Hematopoietic multipotent progenitor cell treated with erythropoietin and hydrocortisone succinate and interleukin-3 and kit ligand, for 6 days (in vitro differentiated cells): ENCODE measurements around the gene TSC22D2.

Experiments used
- DNase-seq: peaks from one replicate; pipeline ENCODE4 v3.0.0-alpha.2; 2015

Gene TSC22D2

GRCh38 chr3:150385296-150386242 lies 22.5 kb upstream of the TSC22D2 start:
- DNase-seq: peak; percentile 56

GRCh38 chr3:150388498-150389418 lies 19.3 kb upstream of the TSC22D2 start:
- no peak for DNase-seq

GRCh38 chr3:150390087-150390486 lies 18.0 kb upstream of the TSC22D2 start:
- no peak for DNase-seq

- no peak for DNase-seq
Measured at GRCh38 chr3:150391161-150391560, 16.9 kb upstream of the TSC22D2 start.

GRCh38 chr3:150393745-150394144 lies 14.4 kb upstream of the TSC22D2 start:
- DNase-seq: no peak

GRCh38 chr3:150394606-150395005 lies 13.5 kb upstream of the TSC22D2 start:
- DNase-seq: no peak

- no peak for DNase-seq
Measured at GRCh38 chr3:150396491-150396890, 11.6 kb upstream of the TSC22D2 start.

- no peak for DNase-seq
Measured at GRCh38 chr3:150396956-150397550, 11.0 kb upstream of the TSC22D2 start.

GRCh38 chr3:150399060-150399459 lies 9.0 kb upstream of the TSC22D2 start:
- no peak for DNase-seq

- no peak for DNase-seq
Measured at GRCh38 chr3:150401285-150401684, 6.8 kb upstream of the TSC22D2 start.

- DNase-seq: no peak
Measured at GRCh38 chr3:150402217-150402616, 5.9 kb upstream of the TSC22D2 start.

- DNase-seq: no peak
Measured at GRCh38 chr3:150404023-150404422, 4.1 kb upstream of the TSC22D2 start.

GRCh38 chr3:150407051-150407807 lies 869 bp upstream of the TSC22D2 start:
- DNase-seq: peak; percentile 18

- no peak for DNase-seq
Measured at GRCh38 chr3:150407808-150408220, 284 bp upstream of the TSC22D2 start.

- no peak for DNase-seq
Measured at GRCh38 chr3:150409125-150409511, 1.0 kb downstream of the TSC22D2 start.

GRCh38 chr3:150409512-150410310 lies 1.6 kb downstream of the TSC22D2 start:
- peak; percentile 90 for DNase-seq

GRCh38 chr3:150410311-150411105 lies 2.4 kb downstream of the TSC22D2 start:
- DNase-seq: peak; percentile 63

GRCh38 chr3:150411106-150411460 lies 3.0 kb downstream of the TSC22D2 start:
- no peak for DNase-seq

GRCh38 chr3:150411546-150411945 lies 3.4 kb downstream of the TSC22D2 start:
- peak; percentile 33 for DNase-seq

GRCh38 chr3:150411976-150412375 lies 3.9 kb downstream of the TSC22D2 start:
- peak; percentile 45 for DNase-seq
